PC-3 (cell line): ENCODE data around the gene CXCL3.

ENCODE experiments used
- CTCF ChIP-seq: fragments of 300-600 bp; sonication (generic); conservative IDR thresholded peaks from 2 replicates; pipeline ENCODE4 v1.5.1; 2017; ENCODE audit warnings: antibody characterized with exemption, low read depth, mild to moderate bottlenecking, low read length
- EZH2 ChIP-seq: fragments of 300-600 bp; sonication (generic); IDR thresholded peaks from one replicate; pipeline ENCODE4 v1.6.1; 2017; ENCODE audit warnings: antibody characterized with exemption, mild to moderate bottlenecking, low read length; ENCODE audit not compliant: unreplicated experiment
- EZH2phosphoT487 ChIP-seq: fragments of 300-600 bp; sonication (generic); IDR thresholded peaks from 2 replicates; pipeline ENCODE4 v1.6.1; 2018; ENCODE audit warnings: mild to moderate bottlenecking, antibody characterized with exemption, low read length, borderline replicate concordance

GRCh38 chr4:74055498-74055897 is 17.0 kb upstream of the CXCL3 start:
- no peak for TF ChIP-seq CTCF
- TF ChIP-seq EZH2, result no peak
- TF ChIP-seq EZH2phosphoT487, result no peak
